NCI-H2081 treated with DMSO at 0.1 percent for 48 hours (cell line): ENCODE measurements around the gene LENG8.

ENCODE experiments used
- DNase-seq: peaks from one replicate; lab custom pipeline; 2025; lab: John Stamatoyannopoulos, UW

The LENG8 gene

GRCh38 chr19:54424201-54424600 lies 24.8 kb upstream of the LENG8 start:
- no peak for DNase-seq

GRCh38 chr19:54424660-54425381 lies 24.2 kb upstream of the LENG8 start:
- no peak for DNase-seq

- no peak for DNase-seq
Measured at GRCh38 chr19:54425382-54425723, 23.6 kb upstream of the LENG8 start.

GRCh38 chr19:54426291-54426931 lies 22.6 kb upstream of the LENG8 start:
- no peak for DNase-seq

- DNase-seq = no peak
Measured at GRCh38 chr19:54427586-54427985, 21.4 kb upstream of the LENG8 start.

GRCh38 chr19:54428323-54429175 lies 20.4 kb upstream of the LENG8 start:
- DNase-seq = no peak

- no peak for DNase-seq
Measured at GRCh38 chr19:54429176-54429495, 19.9 kb upstream of the LENG8 start.

GRCh38 chr19:54429545-54430227 lies 19.3 kb upstream of the LENG8 start:
- DNase-seq = no peak

- DNase-seq = no peak
Measured at GRCh38 chr19:54430306-54431254, 18.4 kb upstream of the LENG8 start.

- no peak for DNase-seq
Measured at GRCh38 chr19:54431255-54431838, 17.7 kb upstream of the LENG8 start.

GRCh38 chr19:54432144-54432738 lies 16.8 kb upstream of the LENG8 start:
- DNase-seq = no peak

GRCh38 chr19:54433697-54434096 lies 15.3 kb upstream of the LENG8 start:
- DNase-seq = no peak

- no peak for DNase-seq
Measured at GRCh38 chr19:54434112-54434872, 14.7 kb upstream of the LENG8 start.

- DNase-seq = no peak
Measured at GRCh38 chr19:54434873-54435214, 14.2 kb upstream of the LENG8 start.

- no peak for DNase-seq
Measured at GRCh38 chr19:54435551-54436016, 13.4 kb upstream of the LENG8 start.

GRCh38 chr19:54436031-54436523 lies 12.9 kb upstream of the LENG8 start:
- no peak for DNase-seq

GRCh38 chr19:54436628-54437252 lies 12.3 kb upstream of the LENG8 start:
- DNase-seq = no peak

GRCh38 chr19:54439174-54439851 lies 9.7 kb upstream of the LENG8 start:
- DNase-seq = no peak

- no peak for DNase-seq
Measured at GRCh38 chr19:54440641-54441040, 8.4 kb upstream of the LENG8 start.
